ENCODE results near the gene SACS.

Gene SACS

DNA sequence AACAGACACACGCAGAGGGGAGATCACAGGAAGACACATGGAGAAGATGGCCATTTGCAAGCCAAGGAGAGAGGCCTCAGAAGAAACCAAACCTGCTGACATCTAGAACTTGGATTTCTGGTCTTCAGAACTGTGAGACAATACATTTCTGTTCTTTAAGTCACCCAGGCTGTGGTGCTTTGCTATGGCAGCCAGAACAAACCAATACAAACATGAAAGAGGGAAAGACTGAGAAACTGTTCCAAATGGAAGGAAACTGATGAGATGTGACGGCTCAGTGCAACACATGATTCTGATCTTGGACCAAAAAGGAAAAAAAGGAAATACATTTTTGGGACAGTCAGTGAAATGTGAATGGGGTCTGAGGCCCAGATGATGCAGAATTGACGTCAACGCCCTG, 30.2 kb upstream of the SACS start:
- no peak overlapping the region for H3K4me3 ChIP-seq (ENCODE audit: low read depth, low read length)
- DNase-seq (ENCODE audit: low read depth, low spot score): no peak
- in situ Hi-C loops (cut with HindIII; ENCODE audit: low sequenced_read_pairs): no loop called here
- TF ChIP-seq, protein P1, sequence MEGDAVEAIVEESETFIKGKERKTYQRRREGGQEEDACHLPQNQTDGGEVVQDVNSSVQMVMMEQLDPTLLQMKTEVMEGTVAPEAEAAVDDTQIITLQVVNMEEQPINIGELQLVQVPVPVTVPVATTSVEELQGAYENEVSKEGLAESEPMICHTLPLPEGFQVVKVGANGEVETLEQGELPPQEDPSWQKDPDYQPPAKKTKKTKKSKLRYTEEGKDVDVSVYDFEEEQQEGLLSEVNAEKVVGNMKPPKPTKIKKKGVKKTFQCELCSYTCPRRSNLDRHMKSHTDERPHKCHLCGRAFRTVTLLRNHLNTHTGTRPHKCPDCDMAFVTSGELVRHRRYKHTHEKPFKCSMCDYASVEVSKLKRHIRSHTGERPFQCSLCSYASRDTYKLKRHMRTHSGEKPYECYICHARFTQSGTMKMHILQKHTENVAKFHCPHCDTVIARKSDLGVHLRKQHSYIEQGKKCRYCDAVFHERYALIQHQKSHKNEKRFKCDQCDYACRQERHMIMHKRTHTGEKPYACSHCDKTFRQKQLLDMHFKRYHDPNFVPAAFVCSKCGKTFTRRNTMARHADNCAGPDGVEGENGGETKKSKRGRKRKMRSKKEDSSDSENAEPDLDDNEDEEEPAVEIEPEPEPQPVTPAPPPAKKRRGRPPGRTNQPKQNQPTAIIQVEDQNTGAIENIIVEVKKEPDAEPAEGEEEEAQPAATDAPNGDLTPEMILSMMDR (IDR thresholded peaks at IDR 0.05; ENCODE audit: low read depth, low read length): no peak

- in situ Hi-C loops (cut with HindIII; ENCODE audit: low sequenced_read_pairs): no loop called here
These were observed 29.5 kb upstream of the SACS start for GRCh38 chr13:23462815-23463559.

GRCh38 chr13:23461544-23461943, 28.0 kb upstream of the SACS start:
- no peak for DNase-seq (ENCODE audit: low read depth, low spot score)
- in situ Hi-C loops (cut with HindIII; ENCODE audit: low sequenced_read_pairs): no loop called here
- TF ChIP-seq, protein P1 (IDR thresholded peaks at IDR 0.05; ENCODE audit: low read depth, low read length): no peak
- H3K4me3 ChIP-seq (ENCODE audit: low read depth, low read length): no peak overlapping the region

More at GRCh38 chr13:23462815-23463559, 29.5 kb upstream of the SACS start:
- TF ChIP-seq, protein P1 (IDR thresholded peaks at IDR 0.05; ENCODE audit: low read depth, low read length): no peak
- no peak overlapping the region for H3K4me3 ChIP-seq (ENCODE audit: low read depth, low read length)
- no peak for DNase-seq (ENCODE audit: low read depth, low spot score)

GRCh38 chr13:23460921-23461320, 27.4 kb upstream of the SACS start:
- in situ Hi-C loops (cut with HindIII; ENCODE audit: low sequenced_read_pairs): no loop called here
- TF ChIP-seq, protein P1 (IDR thresholded peaks at IDR 0.05; ENCODE audit: low read depth, low read length): no peak
- DNase-seq (ENCODE audit: low read depth, low spot score): no peak
- H3K4me3 ChIP-seq (ENCODE audit: low read depth, low read length): no peak overlapping the region

- in situ Hi-C loops (cut with HindIII; ENCODE audit: low sequenced_read_pairs): no loop called here
- TF ChIP-seq, protein P1 (IDR thresholded peaks at IDR 0.05; ENCODE audit: low read depth, low read length): no peak
- H3K4me3 ChIP-seq (ENCODE audit: low read depth, low read length): no peak overlapping the region
- no peak for DNase-seq (ENCODE audit: low read depth, low spot score)
These were observed 26.8 kb upstream of the SACS start for GRCh38 chr13:23460309-23460708.

DNA sequence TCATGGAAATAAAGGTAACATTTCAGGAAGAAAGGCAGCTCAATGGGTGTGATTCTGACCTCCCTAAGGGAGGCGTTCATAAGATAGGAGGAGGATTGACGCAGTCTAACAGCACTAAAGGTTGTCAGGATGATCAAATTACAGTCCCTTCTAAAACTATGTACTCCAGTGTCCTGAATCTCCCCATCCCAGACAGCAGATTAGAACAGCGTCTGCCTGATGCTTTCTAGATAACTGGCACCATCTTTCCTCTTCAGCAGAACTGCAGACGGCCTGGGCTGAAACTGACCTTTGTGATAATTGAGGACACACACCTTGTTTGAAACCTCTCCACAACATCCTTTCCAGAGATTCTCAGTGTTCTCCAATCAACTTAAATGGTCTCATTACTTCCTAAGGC, 25.5 kb upstream of the SACS start:
- TF ChIP-seq, protein P1 (IDR thresholded peaks at IDR 0.05; ENCODE audit: low read depth, low read length): no peak
- DNase-seq (ENCODE audit: low read depth, low spot score): no peak
- no peak overlapping the region for H3K4me3 ChIP-seq (ENCODE audit: low read depth, low read length)
- in situ Hi-C loops (cut with HindIII; ENCODE audit: low sequenced_read_pairs): no loop called here

Measured in astrocyte of the spinal cord (primary cell).